OCI-LY7 (cell line): ENCODE results near the gene NUP50. TPM values are rescaled to one million over a fixed set of nuclear protein-coding genes. Genes with fewer than 3 reads are reported as not detected.

Experiments
- BruUV-seq: library from RNA; stranded (reverse); fragments of 400-500 nt; replicated peaks from 2 replicates; lab custom pipeline; 2021; lab: Mats Ljungman, UMichigan
- CTCF ChIA-PET: fragments of 300-600 bp; sonication (Branson Sonifier 250); formaldehyde crosslinking; loops from one replicate; lab custom pipeline; 2022; ENCODE audit warnings: antibody characterized with exemption; ENCODE audit not compliant: unreplicated experiment; lab: Charles Lee
- POLR2A ChIA-PET: fragments of 300-600 bp; sonication (Branson Sonifier 250); formaldehyde crosslinking; loops from one replicate; lab custom pipeline; 2022; ENCODE audit warnings: antibody characterized with exemption; lab: Charles Lee
- DNase-seq: peaks from one replicate; pipeline ENCODE4 v3.0.0-alpha.2; 2015; ENCODE audit warnings: low spot score
- H2AFZ ChIP-seq: fragments of 200-600 bp; sonication (generic), shearing (Covaris generic); 2 replicates; pipeline ENCODE4 v1.6.1; 2014; ENCODE audit warnings: mild to moderate bottlenecking, antibody characterized with exemption, low read length, moderate library complexity
- H3K27ac ChIP-seq: fragments of 200-600 bp; sonication (generic); 2 replicates; pipeline ENCODE4 v1.5.1; 2014; ENCODE audit warnings: mixed run types, low read depth, mild to moderate bottlenecking, moderate library complexity, low read length, inconsistent platforms; ENCODE audit not compliant: poor library complexity, severe bottlenecking
- H3K36me3 ChIP-seq: fragments of 200-600 bp; sonication (generic); 2 replicates; pipeline ENCODE4 v1.6.1; 2014; ENCODE audit warnings: mild to moderate bottlenecking, antibody characterized with exemption, low read length, moderate library complexity, mixed read lengths; ENCODE audit not compliant: insufficient read depth
- H3K4me1 ChIP-seq: fragments of 200-600 bp; sonication (generic); 2 replicates; pipeline ENCODE4 v1.5.1; 2014; ENCODE audit warnings: mild to moderate bottlenecking, low read length; ENCODE audit not compliant: insufficient read depth, poor library complexity, severe bottlenecking
- H3K4me2 ChIP-seq: fragments of 200-600 bp; sonication (generic); 2 replicates; pipeline ENCODE4 v1.6.1; 2014; ENCODE audit warnings: mild to moderate bottlenecking, low read length
- H3K4me3 ChIP-seq: fragments of 200-600 bp; sonication (generic); 2 replicates; pipeline ENCODE4 v1.5.1; 2014; ENCODE audit warnings: mild to moderate bottlenecking, low read depth, low read length; ENCODE audit not compliant: poor library complexity, severe bottlenecking
- H3K79me2 ChIP-seq: fragments of 200-600 bp; sonication (generic); 2 replicates; pipeline ENCODE4 v1.6.1; 2016; ENCODE audit warnings: low read depth, mild to moderate bottlenecking, low read length, moderate library complexity, mixed read lengths; ENCODE audit not compliant: insufficient read depth
- H3K9me2 ChIP-seq: fragments of 200-600 bp; sonication (generic); 2 replicates; pipeline ENCODE4 v1.6.1; 2016; ENCODE audit warnings: mild to moderate bottlenecking, low read length, mixed read lengths; ENCODE audit not compliant: insufficient read depth
- H3K9me3 ChIP-seq: fragments of 200-600 bp; sonication (generic); 2 replicates; pipeline ENCODE4 v1.6.1; 2014; ENCODE audit warnings: mild to moderate bottlenecking, mixed run types, low read length, mixed read lengths
- H4K20me1 ChIP-seq: fragments of 200-600 bp; sonication (generic); 2 replicates; pipeline ENCODE4 v1.6.1; 2014; ENCODE audit warnings: mild to moderate bottlenecking, antibody characterized with exemption, low read length, moderate library complexity, mixed read lengths; ENCODE audit not compliant: insufficient read depth
- EZH2phosphoT487 ChIP-seq: fragments of 200-600 bp; sonication (generic); IDR thresholded peaks from 2 replicates; pipeline ENCODE4 v1.6.1; 2018; ENCODE audit warnings: low read depth, borderline replicate concordance, mild to moderate bottlenecking, mixed run types, antibody characterized with exemption, low read length, moderate library complexity, mixed read lengths
- intact Hi-C: fragments of 100-400 bp; cut with micrococcal nuclease; formaldehyde crosslinking; loops from one replicate; pipeline ENCODE4 v1.10.0; 2022; ENCODE audit not compliant: unreplicated experiment
- total RNA-seq, 2 experiments: library from RNA; depleted of rRNA in 1 of 2; stranded (reverse); fragments of >200 nt in 1 of 2; shearing (Covaris generic) in 1 of 2; gene quantifications; 2 replicates each; pipeline ENCODE4 v1.2.3, GENCODE V29; 2014 to 2022
- TF ChIP-seq, protein P1 (sequence below): fragments of 200-600 bp; sonication (generic); conservative IDR thresholded peaks from 2 replicates; pipeline ENCODE4 v1.5.1; 2014; ENCODE audit warnings: mild to moderate bottlenecking, antibody characterized with exemption, low read length, moderate library complexity, mixed read lengths

The NUP50 gene
- total RNA-seq, 2 experiments from 2014 or later, result 107 to 132 TPM

DNA sequence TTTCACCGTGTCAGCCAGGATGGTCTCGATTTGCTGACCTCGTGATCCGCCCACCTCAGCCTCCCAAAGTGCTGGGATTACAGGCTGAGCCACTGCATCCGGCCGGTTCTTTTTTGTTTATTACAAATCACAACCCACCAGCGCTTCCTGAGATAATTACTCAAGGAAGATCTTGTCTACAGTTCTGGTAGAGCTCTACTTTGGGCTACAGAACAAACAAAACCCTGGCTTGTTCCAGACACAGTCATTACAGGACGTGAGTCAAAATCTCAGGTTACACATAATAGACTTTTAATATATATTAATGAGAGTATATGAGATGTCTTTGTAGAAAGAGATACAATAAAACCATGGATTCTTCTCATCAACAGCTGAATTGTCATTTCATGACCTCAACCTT lies 42.8 kb upstream of the NUP50 start:
- BruUV-seq, result no TSS peak
- H3K79me2 ChIP-seq, result no peaks in the 10 kb centered on the region
- H3K4me1 ChIP-seq, result no peaks in the 10 kb centered on the region
- H3K9me3 ChIP-seq, result no peaks in the 10 kb centered on the region
- no peaks in the 10 kb centered on the region for H3K9me2 ChIP-seq
- H3K36me3 ChIP-seq, result no peaks in the 10 kb centered on the region
- DNase-seq, result no peak
- ChIA-PET CTCF (no interaction called here), POLR2A (no interaction called here)
- H4K20me1 ChIP-seq, result no peaks in the 10 kb centered on the region
- TF ChIP-seq EZH2phosphoT487, result no peak
- TF ChIP-seq, protein P1, sequence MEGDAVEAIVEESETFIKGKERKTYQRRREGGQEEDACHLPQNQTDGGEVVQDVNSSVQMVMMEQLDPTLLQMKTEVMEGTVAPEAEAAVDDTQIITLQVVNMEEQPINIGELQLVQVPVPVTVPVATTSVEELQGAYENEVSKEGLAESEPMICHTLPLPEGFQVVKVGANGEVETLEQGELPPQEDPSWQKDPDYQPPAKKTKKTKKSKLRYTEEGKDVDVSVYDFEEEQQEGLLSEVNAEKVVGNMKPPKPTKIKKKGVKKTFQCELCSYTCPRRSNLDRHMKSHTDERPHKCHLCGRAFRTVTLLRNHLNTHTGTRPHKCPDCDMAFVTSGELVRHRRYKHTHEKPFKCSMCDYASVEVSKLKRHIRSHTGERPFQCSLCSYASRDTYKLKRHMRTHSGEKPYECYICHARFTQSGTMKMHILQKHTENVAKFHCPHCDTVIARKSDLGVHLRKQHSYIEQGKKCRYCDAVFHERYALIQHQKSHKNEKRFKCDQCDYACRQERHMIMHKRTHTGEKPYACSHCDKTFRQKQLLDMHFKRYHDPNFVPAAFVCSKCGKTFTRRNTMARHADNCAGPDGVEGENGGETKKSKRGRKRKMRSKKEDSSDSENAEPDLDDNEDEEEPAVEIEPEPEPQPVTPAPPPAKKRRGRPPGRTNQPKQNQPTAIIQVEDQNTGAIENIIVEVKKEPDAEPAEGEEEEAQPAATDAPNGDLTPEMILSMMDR, result no peak
- no peak overlapping the region for H3K27ac ChIP-seq
- no peak overlapping the region for H2AFZ ChIP-seq
- intact Hi-C loops, result no loop called here
- H3K4me2 ChIP-seq, result no peak overlapping the region
- H3K4me3 ChIP-seq, result no peak overlapping the region

DNA sequence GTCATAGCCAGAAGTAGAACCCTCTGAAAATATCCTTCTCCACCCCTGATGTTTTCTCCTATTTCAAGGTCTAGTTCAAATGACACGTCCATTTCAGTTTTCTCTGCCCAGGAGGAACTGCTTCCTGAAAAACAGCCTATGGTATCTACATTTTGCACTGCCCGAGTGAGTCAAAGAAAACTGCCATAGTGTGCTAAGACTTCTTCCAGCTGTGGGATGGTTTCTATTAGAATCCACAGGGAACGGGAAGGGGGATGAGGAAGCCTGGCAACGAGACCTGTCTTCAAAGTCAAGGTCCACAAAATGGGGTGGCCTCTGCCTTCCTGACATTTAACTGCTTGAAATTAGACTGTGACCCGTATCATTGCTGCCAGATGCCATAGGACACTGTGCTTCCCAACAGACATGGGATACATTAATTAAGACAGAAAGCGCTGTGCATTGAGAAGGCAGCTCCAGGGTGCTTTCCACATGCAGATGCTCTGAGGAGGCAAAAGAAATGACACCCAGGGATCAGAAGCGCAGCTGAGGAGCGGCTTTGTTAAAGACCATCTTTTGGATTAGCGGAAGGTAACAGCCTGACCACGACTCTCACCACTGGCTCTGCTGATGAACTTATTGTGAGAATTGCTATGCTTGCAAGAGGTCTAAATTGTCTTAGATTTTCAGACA lies 39.4 kb upstream of the NUP50 start:
- H3K4me2 ChIP-seq, result no peak overlapping the region
- H4K20me1 ChIP-seq, result no peaks in the 10 kb centered on the region
- no peak overlapping the region for H3K4me3 ChIP-seq
- ChIA-PET POLR2A (interaction anchor here (0.6 kb wide), 1 partner anchor 39 kb away, joined by 4 read pairs; no protein-coding TSS in a partner anchor), CTCF (no interaction called here)
- DNase-seq, result no peak
- TF ChIP-seq, protein P1, result no peak
- no peak for TF ChIP-seq EZH2phosphoT487
- no peaks in the 10 kb centered on the region for H3K36me3 ChIP-seq
- H3K9me3 ChIP-seq, result no peaks in the 10 kb centered on the region
- no peaks in the 10 kb centered on the region for H3K4me1 ChIP-seq
- no TSS peak for BruUV-seq
- intact Hi-C loops, result no loop called here
- H2AFZ ChIP-seq, result no peak overlapping the region
- H3K9me2 ChIP-seq, result no peaks in the 10 kb centered on the region
- H3K79me2 ChIP-seq, result no peaks in the 10 kb centered on the region
- H3K27ac ChIP-seq, result no peak overlapping the region

DNA sequence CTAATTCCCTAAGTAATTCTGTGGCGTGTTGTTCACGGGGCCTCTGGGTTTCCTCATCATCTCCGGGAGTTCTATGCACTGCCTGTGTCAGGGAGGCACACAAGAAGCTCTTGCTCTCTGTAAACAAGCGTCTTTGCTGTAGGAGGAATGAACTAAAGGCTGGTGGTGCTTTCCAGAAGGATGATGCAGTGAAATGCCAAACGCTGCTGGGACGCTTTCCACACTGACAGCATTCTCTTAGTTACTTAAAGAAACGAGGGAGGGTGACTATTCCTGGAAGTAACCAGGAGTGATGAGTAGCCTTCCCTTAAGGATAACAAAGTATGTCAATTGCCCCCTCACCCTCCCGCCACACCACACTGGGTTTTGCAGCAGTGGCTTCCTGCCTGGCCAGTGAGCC lies 38.5 kb upstream of the NUP50 start:
- TF ChIP-seq, protein P1, result no peak
- no peak for TF ChIP-seq EZH2phosphoT487
- no peak overlapping the region for H2AFZ ChIP-seq
- no peaks in the 10 kb centered on the region for H3K9me3 ChIP-seq
- CTCF ChIA-PET, result no interaction called here
- DNase-seq, result no peak
- H3K79me2 ChIP-seq, result no peaks in the 10 kb centered on the region
- POLR2A ChIA-PET, result no interaction called here
- H3K4me1 ChIP-seq, result no peaks in the 10 kb centered on the region
- no peaks in the 10 kb centered on the region for H4K20me1 ChIP-seq
- no peak overlapping the region for H3K27ac ChIP-seq
- intact Hi-C loops, result no loop called here
- no peaks in the 10 kb centered on the region for H3K36me3 ChIP-seq
- no TSS peak for BruUV-seq
- no peaks in the 10 kb centered on the region for H3K9me2 ChIP-seq
- H3K4me3 ChIP-seq, result no peak overlapping the region
- H3K4me2 ChIP-seq, result no peak overlapping the region
